ENCODE measurements around the gene PPP4R1. TPM values are rescaled to one million over a fixed set of nuclear protein-coding genes. Genes with fewer than 3 reads are reported as not detected.

PPP4R1 gene
- total RNA-seq, 1 donor from 2014 or later, result 136 TPM

- H3K36me3 Mint-ChIP-seq (ENCODE audit: unreplicated experiment), result no peaks in the 10 kb centered on the region
- H3K9me3 Mint-ChIP-seq (ENCODE audit: unreplicated experiment), result no peaks in the 10 kb centered on the region
- H3K27me3 Mint-ChIP-seq (ENCODE audit: unreplicated experiment), result no peaks in the 10 kb centered on the region
- no peak for TF ChIP-seq CTCF (IDR thresholded peaks at IDR 0.05; ENCODE audit: partially characterized antibody, unreplicated experiment)
- no peak overlapping the region for H3K4me3 Mint-ChIP-seq (ENCODE audit: unreplicated experiment)
- H3K4me1 Mint-ChIP-seq (ENCODE audit: low read depth, unreplicated experiment), result peaks cover 2% of the 10 kb centered on the region
- DNase-seq, result no peak
- no peak overlapping the region for H3K27ac Mint-ChIP-seq (ENCODE audit: unreplicated experiment)
Observed at GRCh38 chr18:9606039-9606438, 8.3 kb downstream of the PPP4R1 start.

GRCh38 chr18:9604348-9604747 lies 10.0 kb downstream of the PPP4R1 start:
- Mint-ChIP-seq H3K4me1 (ENCODE audit: low read depth, unreplicated experiment) (no peaks in the 10 kb centered on the region), H3K27ac (ENCODE audit: unreplicated experiment) (no peak overlapping the region), H3K36me3 (ENCODE audit: unreplicated experiment) (no peaks in the 10 kb centered on the region), H3K4me3 (ENCODE audit: unreplicated experiment) (no peak overlapping the region), H3K27me3 (ENCODE audit: unreplicated experiment) (no peaks in the 10 kb centered on the region), H3K9me3 (ENCODE audit: unreplicated experiment) (no peaks in the 10 kb centered on the region)
- no peak for TF ChIP-seq CTCF (IDR thresholded peaks at IDR 0.05; ENCODE audit: partially characterized antibody, unreplicated experiment)
- no peak for DNase-seq

GRCh38 chr18:9599328-9599727 lies 15.0 kb downstream of the PPP4R1 start:
- DNase-seq, result no peak
- Mint-ChIP-seq H3K27ac (ENCODE audit: unreplicated experiment) (no peak overlapping the region), H3K36me3 (ENCODE audit: unreplicated experiment) (no peaks in the 10 kb centered on the region), H3K9me3 (ENCODE audit: unreplicated experiment) (no peaks in the 10 kb centered on the region), H3K4me3 (ENCODE audit: unreplicated experiment) (no peak overlapping the region), H3K27me3 (ENCODE audit: unreplicated experiment) (no peaks in the 10 kb centered on the region), H3K4me1 (ENCODE audit: low read depth, unreplicated experiment) (peaks cover 9% of the 10 kb centered on the region)
- no peak for TF ChIP-seq CTCF (IDR thresholded peaks at IDR 0.05; ENCODE audit: partially characterized antibody, unreplicated experiment)

- H3K36me3 Mint-ChIP-seq (ENCODE audit: unreplicated experiment), result no peaks in the 10 kb centered on the region
- DNase-seq, result no peak
- H3K4me1 Mint-ChIP-seq (ENCODE audit: low read depth, unreplicated experiment), result peaks cover 9% of the 10 kb centered on the region
- no peak for TF ChIP-seq CTCF (IDR thresholded peaks at IDR 0.05; ENCODE audit: partially characterized antibody, unreplicated experiment)
- H3K27ac Mint-ChIP-seq (ENCODE audit: unreplicated experiment), result no peak overlapping the region
- H3K4me3 Mint-ChIP-seq (ENCODE audit: unreplicated experiment), result no peak overlapping the region
- no peaks in the 10 kb centered on the region for H3K9me3 Mint-ChIP-seq (ENCODE audit: unreplicated experiment)
- no peaks in the 10 kb centered on the region for H3K27me3 Mint-ChIP-seq (ENCODE audit: unreplicated experiment)
Observed at GRCh38 chr18:9597609-9598008, 16.8 kb downstream of the PPP4R1 start.

GRCh38 chr18:9596843-9597526 lies 17.4 kb downstream of the PPP4R1 start:
- no peak for DNase-seq
- Mint-ChIP-seq H3K9me3 (ENCODE audit: unreplicated experiment) (no peaks in the 10 kb centered on the region), H3K4me3 (ENCODE audit: unreplicated experiment) (no peak overlapping the region), H3K27ac (ENCODE audit: unreplicated experiment) (no peak overlapping the region), H3K27me3 (ENCODE audit: unreplicated experiment) (no peaks in the 10 kb centered on the region), H3K36me3 (ENCODE audit: unreplicated experiment) (no peaks in the 10 kb centered on the region), H3K4me1 (ENCODE audit: low read depth, unreplicated experiment) (peaks cover 9% of the 10 kb centered on the region)
- TF ChIP-seq CTCF (IDR thresholded peaks at IDR 0.05; ENCODE audit: partially characterized antibody, unreplicated experiment), result no peak

All from glutamatergic neuron (in vitro differentiated cells).